ENCODE data around the gene TMEM37.

TMEM37 gene

GRCh38 chr2:119417908-119418307 is 13.7 kb upstream of the TMEM37 start:
- H3K79me2 ChIP-seq (ENCODE audit: insufficient read depth, low read length), result no peaks in the 10 kb centered on the region
- H3K4me2 ChIP-seq (ENCODE audit: insufficient read depth, low read length), result no peak overlapping the region
- H4K20me1 ChIP-seq (ENCODE audit: insufficient read depth, low read length), result no peaks in the 10 kb centered on the region
- peaks cover 9% of the 10 kb centered on the region for H3K27me3 ChIP-seq (ENCODE audit: insufficient read depth, low read length, poor library complexity)
- H3K4me3 ChIP-seq (ENCODE audit: low read depth in 1 of 2, low read length in 2 of 2), result no peak overlapping the region
- H3K27ac ChIP-seq (ENCODE audit: low read length), result no peak overlapping the region
- TF ChIP-seq EZH2 (IDR thresholded peaks at IDR 0.05; ENCODE audit: borderline replicate concordance, low read depth, low read length, severe bottlenecking), result no peak
- H3K4me1 ChIP-seq (ENCODE audit: insufficient read depth, low read length), result no peaks in the 10 kb centered on the region
- no peak overlapping the region for H2AFZ ChIP-seq (ENCODE audit: low read depth, low read length)
- no peaks in the 10 kb centered on the region for H3K36me3 ChIP-seq (ENCODE audit: insufficient read depth, low read length)
- no peak for ATAC-seq (ENCODE audit: insufficient read depth, low read depth)
- no peak for DNase-seq
- H3K9me3 ChIP-seq (ENCODE audit: insufficient read depth, low read length, severe bottlenecking), result peaks cover 6% of the 10 kb centered on the region
- H3K9ac ChIP-seq (ENCODE audit: low read depth, low read length), result no peak overlapping the region

- Histone ChIP-seq H3K79me2 (ENCODE audit: insufficient read depth, low read length) (no peaks in the 10 kb centered on the region), H3K4me1 (ENCODE audit: insufficient read depth, low read length) (no peaks in the 10 kb centered on the region), H3K4me2 (ENCODE audit: insufficient read depth, low read length) (no peak overlapping the region), H2AFZ (ENCODE audit: low read depth, low read length) (no peak overlapping the region), H3K9me3 (ENCODE audit: insufficient read depth, low read length, severe bottlenecking) (peaks cover 6% of the 10 kb centered on the region), H4K20me1 (ENCODE audit: insufficient read depth, low read length) (no peaks in the 10 kb centered on the region), H3K27ac (ENCODE audit: low read length) (no peak overlapping the region), H3K36me3 (ENCODE audit: insufficient read depth, low read length) (no peaks in the 10 kb centered on the region), H3K9ac (ENCODE audit: low read depth, low read length) (no peak overlapping the region), H3K27me3 (ENCODE audit: insufficient read depth, low read length, poor library complexity) (peaks cover 11% of the 10 kb centered on the region), H3K4me3 (ENCODE audit: low read depth in 1 of 2, low read length in 2 of 2) (no peak overlapping the region)
- TF ChIP-seq CTCF (IDR thresholded peaks at IDR 0.05; ENCODE audit: borderline replicate concordance, extremely low read depth, low read length, poor library complexity, severe bottlenecking) (no peak), EZH2 (IDR thresholded peaks at IDR 0.05; ENCODE audit: borderline replicate concordance, low read depth, low read length, severe bottlenecking) (no peak)
- no peak for ATAC-seq (ENCODE audit: insufficient read depth, low read depth)
- DNase-seq, result no peak
Observed at GRCh38 chr2:119419065-119419464, 12.6 kb upstream of the TMEM37 start.

- no peak overlapping the region for H3K4me3 ChIP-seq (ENCODE audit: low read depth in 1 of 2, low read length in 2 of 2)
- TF ChIP-seq CTCF (IDR thresholded peaks at IDR 0.05; ENCODE audit: borderline replicate concordance, extremely low read depth, low read length, poor library complexity, severe bottlenecking) (no peak), EZH2 (IDR thresholded peaks at IDR 0.05; ENCODE audit: borderline replicate concordance, low read depth, low read length, severe bottlenecking) (no peak)
- H3K36me3 ChIP-seq (ENCODE audit: insufficient read depth, low read length), result no peaks in the 10 kb centered on the region
- no peak overlapping the region for H3K4me2 ChIP-seq (ENCODE audit: insufficient read depth, low read length)
- no peak overlapping the region for H3K9ac ChIP-seq (ENCODE audit: low read depth, low read length)
- H2AFZ ChIP-seq (ENCODE audit: low read depth, low read length), result no peak overlapping the region
- no peak overlapping the region for H3K27ac ChIP-seq (ENCODE audit: low read length)
- ATAC-seq (ENCODE audit: insufficient read depth, low read depth), result no peak
- DNase-seq, result no peak
- no peaks in the 10 kb centered on the region for H3K4me1 ChIP-seq (ENCODE audit: insufficient read depth, low read length)
- H3K79me2 ChIP-seq (ENCODE audit: insufficient read depth, low read length), result no peaks in the 10 kb centered on the region
- H3K9me3 ChIP-seq (ENCODE audit: insufficient read depth, low read length, severe bottlenecking), result peaks cover 6% of the 10 kb centered on the region
- peaks cover 13% of the 10 kb centered on the region for H3K27me3 ChIP-seq (ENCODE audit: insufficient read depth, low read length, poor library complexity)
- no peaks in the 10 kb centered on the region for H4K20me1 ChIP-seq (ENCODE audit: insufficient read depth, low read length)
Observed at GRCh38 chr2:119419803-119420508, 11.7 kb upstream of the TMEM37 start.

- Histone ChIP-seq H2AFZ (ENCODE audit: low read depth, low read length) (no peak overlapping the region), H4K20me1 (ENCODE audit: insufficient read depth, low read length) (no peaks in the 10 kb centered on the region), H3K4me3 (ENCODE audit: low read depth in 1 of 2, low read length in 2 of 2) (no peak overlapping the region), H3K36me3 (ENCODE audit: insufficient read depth, low read length) (no peaks in the 10 kb centered on the region), H3K9me3 (ENCODE audit: insufficient read depth, low read length, severe bottlenecking) (peaks cover 6% of the 10 kb centered on the region), H3K27ac (ENCODE audit: low read length) (no peak overlapping the region), H3K4me1 (ENCODE audit: insufficient read depth, low read length) (no peaks in the 10 kb centered on the region), H3K4me2 (ENCODE audit: insufficient read depth, low read length) (no peak overlapping the region), H3K9ac (ENCODE audit: low read depth, low read length) (no peak overlapping the region), H3K79me2 (ENCODE audit: insufficient read depth, low read length) (no peaks in the 10 kb centered on the region), H3K27me3 (ENCODE audit: insufficient read depth, low read length, poor library complexity) (peaks cover 17% of the 10 kb centered on the region)
- no peak for DNase-seq
- TF ChIP-seq CTCF (IDR thresholded peaks at IDR 0.05; ENCODE audit: borderline replicate concordance, extremely low read depth, low read length, poor library complexity, severe bottlenecking), result no peak
- TF ChIP-seq EZH2 (IDR thresholded peaks at IDR 0.05; ENCODE audit: borderline replicate concordance, low read depth, low read length, severe bottlenecking), result no peak
- ATAC-seq (ENCODE audit: insufficient read depth, low read depth), result no peak
Observed at GRCh38 chr2:119421304-119421703, 10.3 kb upstream of the TMEM37 start.

Data from DND-41 (cell line).